GM18508 (cell line): ENCODE results near the gene LIF.

Source experiments
- ATAC-seq: cut with Tn5 transposase; IDR thresholded peaks from one replicate; pipeline ENCODE4 v1.9.1; 2021; ENCODE audit warnings: moderate number of reproducible peaks; ENCODE audit not compliant: insufficient read depth, unreplicated experiment

LIF gene

GRCh38 chr22:30196141-30196879, 50.2 kb downstream of the LIF start:
- ATAC-seq = no peak

- no peak for ATAC-seq
These were observed 51.1 kb downstream of the LIF start for GRCh38 chr22:30195245-30196140.

GRCh38 chr22:30193031-30193775, 53.4 kb downstream of the LIF start:
- no peak for ATAC-seq

- no peak for ATAC-seq
These were observed 54.1 kb downstream of the LIF start for GRCh38 chr22:30192427-30192826.

GRCh38 chr22:30191040-30191701, 55.4 kb downstream of the LIF start:
- ATAC-seq = no peak

GRCh38 chr22:30190574-30190973, 56.0 kb downstream of the LIF start:
- no peak for ATAC-seq
